OCI-LY7 (cell line): ENCODE results near the gene TAS2R40. TPM values are rescaled to one million over a fixed set of nuclear protein-coding genes. Genes with fewer than 3 reads are reported as not detected.

ENCODE experiments used
- BruUV-seq: library from RNA; stranded (reverse); fragments of 400-500 nt; replicated peaks from 2 replicates; lab custom pipeline; 2021; lab: Mats Ljungman, UMichigan
- CTCF ChIA-PET: fragments of 300-600 bp; sonication (Branson Sonifier 250); formaldehyde crosslinking; loops from one replicate; lab custom pipeline; 2022; ENCODE audit warnings: antibody characterized with exemption; ENCODE audit not compliant: unreplicated experiment; lab: Charles Lee
- POLR2A ChIA-PET: fragments of 300-600 bp; sonication (Branson Sonifier 250); formaldehyde crosslinking; loops from one replicate; lab custom pipeline; 2022; ENCODE audit warnings: antibody characterized with exemption; lab: Charles Lee
- DNase-seq: peaks from one replicate; pipeline ENCODE4 v3.0.0-alpha.2; 2015; ENCODE audit warnings: low spot score
- H2AFZ ChIP-seq: fragments of 200-600 bp; sonication (generic), shearing (Covaris generic); 2 replicates; pipeline ENCODE4 v1.6.1; 2014; ENCODE audit warnings: mild to moderate bottlenecking, antibody characterized with exemption, low read length, moderate library complexity
- H3K27ac ChIP-seq: fragments of 200-600 bp; sonication (generic); 2 replicates; pipeline ENCODE4 v1.5.1; 2014; ENCODE audit warnings: mixed run types, low read depth, mild to moderate bottlenecking, moderate library complexity, low read length, inconsistent platforms; ENCODE audit not compliant: poor library complexity, severe bottlenecking
- H3K36me3 ChIP-seq: fragments of 200-600 bp; sonication (generic); 2 replicates; pipeline ENCODE4 v1.6.1; 2014; ENCODE audit warnings: mild to moderate bottlenecking, antibody characterized with exemption, low read length, moderate library complexity, mixed read lengths; ENCODE audit not compliant: insufficient read depth
- H3K4me1 ChIP-seq: fragments of 200-600 bp; sonication (generic); 2 replicates; pipeline ENCODE4 v1.5.1; 2014; ENCODE audit warnings: mild to moderate bottlenecking, low read length; ENCODE audit not compliant: insufficient read depth, poor library complexity, severe bottlenecking
- H3K4me2 ChIP-seq: fragments of 200-600 bp; sonication (generic); 2 replicates; pipeline ENCODE4 v1.6.1; 2014; ENCODE audit warnings: mild to moderate bottlenecking, low read length
- H3K4me3 ChIP-seq: fragments of 200-600 bp; sonication (generic); 2 replicates; pipeline ENCODE4 v1.5.1; 2014; ENCODE audit warnings: mild to moderate bottlenecking, low read depth, low read length; ENCODE audit not compliant: poor library complexity, severe bottlenecking
- H3K79me2 ChIP-seq: fragments of 200-600 bp; sonication (generic); 2 replicates; pipeline ENCODE4 v1.6.1; 2016; ENCODE audit warnings: low read depth, mild to moderate bottlenecking, low read length, moderate library complexity, mixed read lengths; ENCODE audit not compliant: insufficient read depth
- H3K9me2 ChIP-seq: fragments of 200-600 bp; sonication (generic); 2 replicates; pipeline ENCODE4 v1.6.1; 2016; ENCODE audit warnings: mild to moderate bottlenecking, low read length, mixed read lengths; ENCODE audit not compliant: insufficient read depth
- H3K9me3 ChIP-seq: fragments of 200-600 bp; sonication (generic); 2 replicates; pipeline ENCODE4 v1.6.1; 2014; ENCODE audit warnings: mild to moderate bottlenecking, mixed run types, low read length, mixed read lengths
- H4K20me1 ChIP-seq: fragments of 200-600 bp; sonication (generic); 2 replicates; pipeline ENCODE4 v1.6.1; 2014; ENCODE audit warnings: mild to moderate bottlenecking, antibody characterized with exemption, low read length, moderate library complexity, mixed read lengths; ENCODE audit not compliant: insufficient read depth
- EZH2phosphoT487 ChIP-seq: fragments of 200-600 bp; sonication (generic); IDR thresholded peaks from 2 replicates; pipeline ENCODE4 v1.6.1; 2018; ENCODE audit warnings: low read depth, borderline replicate concordance, mild to moderate bottlenecking, mixed run types, antibody characterized with exemption, low read length, moderate library complexity, mixed read lengths
- intact Hi-C: fragments of 100-400 bp; cut with micrococcal nuclease; formaldehyde crosslinking; loops from one replicate; pipeline ENCODE4 v1.10.0; 2022; ENCODE audit not compliant: unreplicated experiment
- total RNA-seq, 2 experiments: library from RNA; depleted of rRNA in 1 of 2; stranded (reverse); fragments of >200 nt in 1 of 2; shearing (Covaris generic) in 1 of 2; gene quantifications; 2 replicates each; pipeline ENCODE4 v1.2.3, GENCODE V29; 2014 to 2022
- TF ChIP-seq, protein P1 (sequence below): fragments of 200-600 bp; sonication (generic); conservative IDR thresholded peaks from 2 replicates; pipeline ENCODE4 v1.5.1; 2014; ENCODE audit warnings: mild to moderate bottlenecking, antibody characterized with exemption, low read length, moderate library complexity, mixed read lengths

TAS2R40 gene
- total RNA-seq, 2 experiments from 2014 or later = not detected

DNA sequence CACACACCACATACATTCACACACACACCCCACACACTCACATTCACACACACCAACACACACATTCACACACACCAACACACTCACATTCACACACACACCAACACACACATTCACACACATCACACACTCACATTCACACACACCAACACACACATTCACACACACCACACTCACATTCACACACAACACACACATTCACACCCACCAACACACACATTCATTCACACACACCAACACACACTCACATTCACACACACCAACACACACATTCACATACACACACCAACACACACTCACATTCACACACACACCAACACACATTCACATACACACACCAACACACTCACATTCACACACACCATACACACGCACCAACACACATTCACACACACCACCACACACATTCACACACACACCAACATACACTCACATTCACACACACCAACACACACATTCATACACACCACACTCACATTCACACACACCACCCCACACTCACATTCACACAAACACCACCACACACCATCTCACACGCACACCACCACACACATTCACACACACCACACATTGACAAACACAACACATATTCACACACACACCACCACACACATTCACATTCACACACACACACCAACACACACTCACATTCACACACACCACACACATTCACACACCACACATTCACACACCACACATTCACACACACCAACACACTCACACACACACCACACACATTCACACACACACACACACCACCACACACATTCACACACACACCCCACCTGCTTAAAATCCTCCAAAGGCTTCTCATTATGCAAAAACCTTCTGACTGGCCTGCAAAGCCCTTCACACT is 9.0 kb downstream of the TAS2R40 start:
- no peaks in the 10 kb centered on the region for H4K20me1 ChIP-seq
- H3K79me2 ChIP-seq = no peaks in the 10 kb centered on the region
- intact Hi-C loops = no loop called here
- TF ChIP-seq, protein P1, sequence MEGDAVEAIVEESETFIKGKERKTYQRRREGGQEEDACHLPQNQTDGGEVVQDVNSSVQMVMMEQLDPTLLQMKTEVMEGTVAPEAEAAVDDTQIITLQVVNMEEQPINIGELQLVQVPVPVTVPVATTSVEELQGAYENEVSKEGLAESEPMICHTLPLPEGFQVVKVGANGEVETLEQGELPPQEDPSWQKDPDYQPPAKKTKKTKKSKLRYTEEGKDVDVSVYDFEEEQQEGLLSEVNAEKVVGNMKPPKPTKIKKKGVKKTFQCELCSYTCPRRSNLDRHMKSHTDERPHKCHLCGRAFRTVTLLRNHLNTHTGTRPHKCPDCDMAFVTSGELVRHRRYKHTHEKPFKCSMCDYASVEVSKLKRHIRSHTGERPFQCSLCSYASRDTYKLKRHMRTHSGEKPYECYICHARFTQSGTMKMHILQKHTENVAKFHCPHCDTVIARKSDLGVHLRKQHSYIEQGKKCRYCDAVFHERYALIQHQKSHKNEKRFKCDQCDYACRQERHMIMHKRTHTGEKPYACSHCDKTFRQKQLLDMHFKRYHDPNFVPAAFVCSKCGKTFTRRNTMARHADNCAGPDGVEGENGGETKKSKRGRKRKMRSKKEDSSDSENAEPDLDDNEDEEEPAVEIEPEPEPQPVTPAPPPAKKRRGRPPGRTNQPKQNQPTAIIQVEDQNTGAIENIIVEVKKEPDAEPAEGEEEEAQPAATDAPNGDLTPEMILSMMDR = no peak
- no peak for TF ChIP-seq EZH2phosphoT487
- H3K36me3 ChIP-seq = no peaks in the 10 kb centered on the region
- no peaks in the 10 kb centered on the region for H3K4me1 ChIP-seq
- H2AFZ ChIP-seq = no peak overlapping the region
- H3K9me2 ChIP-seq = no peaks in the 10 kb centered on the region
- no TSS peak for BruUV-seq
- H3K27ac ChIP-seq = no peak overlapping the region
- ChIA-PET POLR2A (no interaction called here), CTCF (no interaction called here)
- H3K4me3 ChIP-seq = no peak overlapping the region
- H3K9me3 ChIP-seq = peaks cover 5% of the 10 kb centered on the region; the same call in 1 of the 2 replicates
- no peak overlapping the region for H3K4me2 ChIP-seq
- no peak for DNase-seq

DNA sequence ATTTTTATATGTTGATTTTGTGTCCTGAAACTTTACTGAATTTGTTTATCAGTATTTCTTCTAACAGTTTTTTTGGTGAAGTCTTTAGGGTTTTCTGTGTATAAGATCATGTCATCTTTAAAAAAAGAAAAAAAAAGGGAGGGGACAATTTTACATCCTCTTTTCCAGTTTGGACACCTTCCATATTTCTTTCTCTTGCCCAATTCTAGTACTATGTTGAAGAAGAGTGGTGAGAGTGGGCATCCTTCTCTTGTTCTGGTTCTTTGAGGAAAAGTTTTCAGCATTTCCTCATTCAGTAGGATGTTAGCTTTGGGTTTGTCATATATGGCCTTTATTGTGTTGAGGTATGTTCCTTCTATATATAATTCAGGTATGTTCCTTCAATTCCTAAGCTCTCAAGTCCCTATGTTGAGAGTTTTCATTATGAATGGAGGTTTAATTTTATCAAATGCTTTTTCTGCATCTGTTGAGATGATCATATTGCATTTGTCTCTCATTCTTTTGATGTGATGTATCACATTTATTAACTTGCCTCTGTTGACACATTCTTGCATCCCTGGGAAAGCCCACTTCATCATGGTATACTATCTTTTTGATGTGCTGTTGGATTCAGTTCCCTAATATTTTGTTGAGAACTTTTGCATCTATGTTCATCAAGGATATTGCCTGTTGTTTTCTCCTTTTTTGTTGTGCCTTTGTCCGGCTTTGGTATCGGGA is 12.1 kb downstream of the TAS2R40 start:
- Histone ChIP-seq H3K9me3 (peaks cover 17% of the 10 kb centered on the region; the same call in 1 of the 2 replicates), H3K4me3 (no peak overlapping the region), H3K9me2 (no peaks in the 10 kb centered on the region), H3K36me3 (no peaks in the 10 kb centered on the region), H4K20me1 (no peaks in the 10 kb centered on the region), H3K27ac (no peak overlapping the region), H3K4me2 (no peak overlapping the region), H3K79me2 (no peaks in the 10 kb centered on the region), H3K4me1 (no peaks in the 10 kb centered on the region), H2AFZ (no peak overlapping the region)
- no TSS peak for BruUV-seq
- DNase-seq = no peak
- POLR2A ChIA-PET = no interaction called here
- CTCF ChIA-PET = no interaction called here
- TF ChIP-seq, protein P1 = no peak
- no peak for TF ChIP-seq EZH2phosphoT487
- intact Hi-C loops = no loop called here
